ENCODE results near the gene LYRM1.

LYRM1 gene

GRCh38 chr16:20873331-20873730, 27.2 kb upstream of the LYRM1 start:
- no peaks in the 10 kb centered on the region for H3K36me3 ChIP-seq (ENCODE audit: control insufficient read depth, insufficient read depth, low read length)
- no peaks in the 10 kb centered on the region for H3K27me3 ChIP-seq (ENCODE audit: control insufficient read depth, insufficient read depth, low read length)
- peaks cover 38% of the 10 kb centered on the region; the same call in 1 of the 2 replicates for H3K4me1 ChIP-seq (ENCODE audit: control insufficient read depth, insufficient read depth, low read length)

GRCh38 chr16:20874088-20874581, 26.4 kb upstream of the LYRM1 start:
- H3K4me1 ChIP-seq (ENCODE audit: control insufficient read depth, insufficient read depth, low read length), result peaks cover 38% of the 10 kb centered on the region; the same call in 1 of the 2 replicates
- H3K9me3 ChIP-seq (ENCODE audit: control insufficient read depth, insufficient read depth, low read depth, low read length), result no peaks in the 10 kb centered on the region
- no peak overlapping the region for H3K9ac ChIP-seq (ENCODE audit: low read length)
- no peaks in the 10 kb centered on the region for H3K27me3 ChIP-seq (ENCODE audit: control insufficient read depth, insufficient read depth, low read length)
- no peaks in the 10 kb centered on the region for H3K36me3 ChIP-seq (ENCODE audit: control insufficient read depth, insufficient read depth, low read length)
- no peak overlapping the region for H3K27ac ChIP-seq (ENCODE audit: low read depth, low read length)
- no peak overlapping the region for H3K4me3 ChIP-seq (ENCODE audit: low read depth, low read length)

More at GRCh38 chr16:20873331-20873730, 27.2 kb upstream of the LYRM1 start:
- Histone ChIP-seq H3K9ac (ENCODE audit: low read length) (no peak overlapping the region), H3K4me3 (ENCODE audit: low read depth, low read length) (no peak overlapping the region), H3K9me3 (ENCODE audit: control insufficient read depth, insufficient read depth, low read depth, low read length) (no peaks in the 10 kb centered on the region), H3K27ac (ENCODE audit: low read depth, low read length) (no peak overlapping the region)

GRCh38 chr16:20875355-20875650, 25.3 kb upstream of the LYRM1 start:
- Histone ChIP-seq H3K4me3 (ENCODE audit: low read depth, low read length) (no peak overlapping the region), H3K4me1 (ENCODE audit: control insufficient read depth, insufficient read depth, low read length) (peaks cover 36% of the 10 kb centered on the region; the same call in 1 of the 2 replicates), H3K9ac (ENCODE audit: low read length) (no peak overlapping the region), H3K9me3 (ENCODE audit: control insufficient read depth, insufficient read depth, low read depth, low read length) (no peaks in the 10 kb centered on the region), H3K36me3 (ENCODE audit: control insufficient read depth, insufficient read depth, low read length) (no peaks in the 10 kb centered on the region), H3K27ac (ENCODE audit: low read depth, low read length) (no peak overlapping the region), H3K27me3 (ENCODE audit: control insufficient read depth, insufficient read depth, low read length) (no peaks in the 10 kb centered on the region)

GRCh38 chr16:20878682-20879147, 21.9 kb upstream of the LYRM1 start:
- Histone ChIP-seq H3K9ac (ENCODE audit: low read length) (no peak overlapping the region), H3K4me3 (ENCODE audit: low read depth, low read length) (no peak overlapping the region), H3K36me3 (ENCODE audit: control insufficient read depth, insufficient read depth, low read length) (no peaks in the 10 kb centered on the region), H3K4me1 (ENCODE audit: control insufficient read depth, insufficient read depth, low read length) (peaks cover 22% of the 10 kb centered on the region; the same call in 1 of the 2 replicates), H3K27me3 (ENCODE audit: control insufficient read depth, insufficient read depth, low read length) (no peaks in the 10 kb centered on the region), H3K27ac (ENCODE audit: low read depth, low read length) (no peak overlapping the region), H3K9me3 (ENCODE audit: control insufficient read depth, insufficient read depth, low read depth, low read length) (no peaks in the 10 kb centered on the region)

GRCh38 chr16:20879175-20880040, 21.2 kb upstream of the LYRM1 start:
- no peaks in the 10 kb centered on the region for H3K9me3 ChIP-seq (ENCODE audit: control insufficient read depth, insufficient read depth, low read depth, low read length)
- H3K27ac ChIP-seq (ENCODE audit: low read depth, low read length), result no peak overlapping the region
- H3K4me1 ChIP-seq (ENCODE audit: control insufficient read depth, insufficient read depth, low read length), result peaks cover 21% of the 10 kb centered on the region; the same call in 1 of the 2 replicates
- no peak overlapping the region for H3K9ac ChIP-seq (ENCODE audit: low read length)
- no peaks in the 10 kb centered on the region for H3K27me3 ChIP-seq (ENCODE audit: control insufficient read depth, insufficient read depth, low read length)
- H3K4me3 ChIP-seq (ENCODE audit: low read depth, low read length), result no peak overlapping the region
- H3K36me3 ChIP-seq (ENCODE audit: control insufficient read depth, insufficient read depth, low read length), result no peaks in the 10 kb centered on the region

GRCh38 chr16:20880867-20881502, 19.6 kb upstream of the LYRM1 start:
- Histone ChIP-seq H3K9ac (ENCODE audit: low read length) (no peak overlapping the region), H3K4me1 (ENCODE audit: control insufficient read depth, insufficient read depth, low read length) (peaks cover 12% of the 10 kb centered on the region; the same call in 1 of the 2 replicates), H3K9me3 (ENCODE audit: control insufficient read depth, insufficient read depth, low read depth, low read length) (no peaks in the 10 kb centered on the region), H3K27me3 (ENCODE audit: control insufficient read depth, insufficient read depth, low read length) (no peaks in the 10 kb centered on the region), H3K36me3 (ENCODE audit: control insufficient read depth, insufficient read depth, low read length) (no peaks in the 10 kb centered on the region), H3K4me3 (ENCODE audit: low read depth, low read length) (no peak overlapping the region), H3K27ac (ENCODE audit: low read depth, low read length) (no peak overlapping the region)

- no peak overlapping the region for H3K27ac ChIP-seq (ENCODE audit: low read depth, low read length)
- no peaks in the 10 kb centered on the region for H3K27me3 ChIP-seq (ENCODE audit: control insufficient read depth, insufficient read depth, low read length)
- peaks cover 12% of the 10 kb centered on the region; the same call in 1 of the 2 replicates for H3K4me1 ChIP-seq (ENCODE audit: control insufficient read depth, insufficient read depth, low read length)
- H3K9me3 ChIP-seq (ENCODE audit: control insufficient read depth, insufficient read depth, low read depth, low read length), result no peaks in the 10 kb centered on the region
- no peaks in the 10 kb centered on the region for H3K36me3 ChIP-seq (ENCODE audit: control insufficient read depth, insufficient read depth, low read length)
- no peak overlapping the region for H3K4me3 ChIP-seq (ENCODE audit: low read depth, low read length)
- no peak overlapping the region for H3K9ac ChIP-seq (ENCODE audit: low read length)
Measured at GRCh38 chr16:20881503-20881878, 19.1 kb upstream of the LYRM1 start.

- Histone ChIP-seq H3K9ac (ENCODE audit: low read length) (no peak overlapping the region), H3K4me3 (ENCODE audit: low read depth, low read length) (no peak overlapping the region), H3K9me3 (ENCODE audit: control insufficient read depth, insufficient read depth, low read depth, low read length) (no peaks in the 10 kb centered on the region), H3K27ac (ENCODE audit: low read depth, low read length) (no peak overlapping the region), H3K27me3 (ENCODE audit: control insufficient read depth, insufficient read depth, low read length) (no peaks in the 10 kb centered on the region), H3K4me1 (ENCODE audit: control insufficient read depth, insufficient read depth, low read length) (peaks cover 8% of the 10 kb centered on the region; the same call in 1 of the 2 replicates), H3K36me3 (ENCODE audit: control insufficient read depth, insufficient read depth, low read length) (no peaks in the 10 kb centered on the region)
Measured at GRCh38 chr16:20883554-20884239, 16.9 kb upstream of the LYRM1 start.

- Histone ChIP-seq H3K4me1 (ENCODE audit: control insufficient read depth, insufficient read depth, low read length) (peaks cover 6% of the 10 kb centered on the region), H3K36me3 (ENCODE audit: control insufficient read depth, insufficient read depth, low read length) (no peaks in the 10 kb centered on the region), H3K27me3 (ENCODE audit: control insufficient read depth, insufficient read depth, low read length) (no peaks in the 10 kb centered on the region), H3K4me3 (ENCODE audit: low read depth, low read length) (no peak overlapping the region), H3K9me3 (ENCODE audit: control insufficient read depth, insufficient read depth, low read depth, low read length) (no peaks in the 10 kb centered on the region), H3K9ac (ENCODE audit: low read length) (no peak overlapping the region), H3K27ac (ENCODE audit: low read depth, low read length) (no peak overlapping the region)
Measured at GRCh38 chr16:20884240-20884556, 16.4 kb upstream of the LYRM1 start.

- H3K27me3 ChIP-seq (ENCODE audit: control insufficient read depth, insufficient read depth, low read length), result no peaks in the 10 kb centered on the region
- no peak overlapping the region for H3K4me3 ChIP-seq (ENCODE audit: low read depth, low read length)
- H3K4me1 ChIP-seq (ENCODE audit: control insufficient read depth, insufficient read depth, low read length), result peaks cover 10% of the 10 kb centered on the region
- H3K36me3 ChIP-seq (ENCODE audit: control insufficient read depth, insufficient read depth, low read length), result no peaks in the 10 kb centered on the region
- H3K27ac ChIP-seq (ENCODE audit: low read depth, low read length), result no peak overlapping the region
- no peaks in the 10 kb centered on the region for H3K9me3 ChIP-seq (ENCODE audit: control insufficient read depth, insufficient read depth, low read depth, low read length)
- H3K9ac ChIP-seq (ENCODE audit: low read length), result no peak overlapping the region
Measured at GRCh38 chr16:20886320-20886719, 14.3 kb upstream of the LYRM1 start.

GRCh38 chr16:20887207-20887606, 13.4 kb upstream of the LYRM1 start:
- H3K36me3 ChIP-seq (ENCODE audit: control insufficient read depth, insufficient read depth, low read length), result 0 out of 2 replicates have a peak, but pooled peaks cover under 1% of the 10 kb centered on the region
- no peaks in the 10 kb centered on the region for H3K9me3 ChIP-seq (ENCODE audit: control insufficient read depth, insufficient read depth, low read depth, low read length)
- H3K9ac ChIP-seq (ENCODE audit: low read length), result no peak overlapping the region
- no peak overlapping the region for H3K27ac ChIP-seq (ENCODE audit: low read depth, low read length)
- no peak overlapping the region for H3K4me3 ChIP-seq (ENCODE audit: low read depth, low read length)
- H3K4me1 ChIP-seq (ENCODE audit: control insufficient read depth, insufficient read depth, low read length), result peaks cover 10% of the 10 kb centered on the region
- no peaks in the 10 kb centered on the region for H3K27me3 ChIP-seq (ENCODE audit: control insufficient read depth, insufficient read depth, low read length)
